Uterus (tissue), 2 donors: ENCODE measurements around the gene XYLT2.

Experiments
- CTCF ChIP-seq, 4 experiments: fragments of 200-600 bp in 2 of 4; fragments of 450-650 bp in 2 of 4; sonication (generic) in 2 of 4; IDR thresholded peaks; one replicate each; pipeline ENCODE4 v1.5.1; 2016 to 2019; ENCODE audit warnings: antibody characterized with exemption in 4 of 4, mild to moderate bottlenecking in 2 of 4, moderate library complexity in 1 of 4
- POLR2A ChIP-seq, 2 donors: fragments of 450-650 bp; IDR thresholded peaks; one replicate each; pipeline ENCODE4 v1.6.1; 2016; ENCODE audit warnings: antibody characterized with exemption in 2 of 2, mild to moderate bottlenecking in 1 of 2, moderate library complexity in 1 of 2

DNA sequence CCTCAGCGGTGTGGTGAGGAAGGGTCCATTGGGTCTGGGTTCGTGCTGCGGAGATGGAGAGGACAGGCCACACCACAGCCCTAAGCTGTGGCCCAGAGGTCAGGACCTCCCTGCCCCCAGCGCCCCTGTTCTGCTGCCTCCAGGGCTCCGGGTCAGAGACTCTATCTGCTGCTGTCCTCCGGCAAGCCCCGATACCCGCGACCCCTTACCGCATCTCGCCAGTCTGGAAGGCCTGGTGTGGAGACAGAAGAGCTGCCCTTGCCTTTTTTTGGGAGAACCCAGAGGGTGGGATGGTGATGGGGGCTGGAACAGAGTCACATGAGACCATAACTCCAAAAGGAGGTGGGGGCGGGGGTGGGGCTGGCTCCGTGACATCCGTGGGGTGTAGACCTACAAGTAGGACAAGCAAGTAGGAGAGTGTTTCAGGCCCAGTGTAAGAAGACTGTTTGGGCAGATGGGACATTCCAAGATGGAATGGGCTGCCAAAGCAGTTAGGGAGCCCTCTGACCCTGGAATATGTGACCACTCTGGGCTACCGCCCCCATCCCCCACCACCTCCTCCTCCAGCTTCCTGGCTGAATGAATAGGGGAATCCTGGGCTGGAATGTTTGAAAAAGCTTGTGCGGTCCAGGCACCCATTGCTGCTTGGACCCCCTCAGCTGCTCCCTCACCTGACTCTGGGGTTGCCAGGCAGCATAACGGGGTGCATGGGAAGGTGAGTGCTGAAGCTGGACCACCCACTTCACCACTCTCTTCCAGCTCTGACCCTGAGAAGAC, 1.4 kb downstream of the XYLT2 start:
- TF ChIP-seq CTCF (IDR thresholded peaks at IDR 0.05), result no peak
- TF ChIP-seq POLR2A (IDR thresholded peaks at IDR 0.05), result no peak
